ENCODE data around the gene ADGRB3. TPM values are rescaled to one million over a fixed set of nuclear protein-coding genes. Genes with fewer than 3 reads are reported as not detected.

The ADGRB3 gene
- total RNA-seq, 1 experiment from 2014 or later = not detected

- POLR2A ChIA-PET = no interaction called here
- Mint-ChIP-seq H3K36me3 (ENCODE audit: insufficient read depth, unreplicated experiment) (peaks cover 4% of the 10 kb centered on the region), H3K27ac (ENCODE audit: low read depth, unreplicated experiment) (no peak overlapping the region)
These were observed 585.3 kb downstream of the ADGRB3 start for GRCh38 chr6:69220375-69220774.

GRCh38 chr6:69232008-69232407 is 596.9 kb downstream of the ADGRB3 start:
- H3K27ac Mint-ChIP-seq (ENCODE audit: low read depth, unreplicated experiment) = no peak overlapping the region
- H3K4me1 Mint-ChIP-seq (ENCODE audit: insufficient read depth, unreplicated experiment) = no peaks in the 10 kb centered on the region
- H3K4me3 Mint-ChIP-seq (ENCODE audit: unreplicated experiment) = no peak overlapping the region
- ChIA-PET CTCF (interaction anchor here (0.6 kb wide), 1 partner anchor 48 kb away, joined by 3 read pairs; no protein-coding TSS in a partner anchor), POLR2A (no interaction called here)
- peaks cover 27% of the 10 kb centered on the region for H3K27me3 Mint-ChIP-seq (ENCODE audit: insufficient read depth, unreplicated experiment)
- TF ChIP-seq CTCF (IDR thresholded peaks at IDR 0.05; ENCODE audit: unreplicated experiment) = no peak
- no TSS peak for BruUV-seq (replicated peaks)
- intact Hi-C loops (cut with micrococcal nuclease) = no loop called here
- no peak for DNase-seq (ENCODE audit: unreplicated experiment)
- no peaks in the 10 kb centered on the region for H3K36me3 Mint-ChIP-seq (ENCODE audit: insufficient read depth, unreplicated experiment)
- no peaks in the 10 kb centered on the region for H3K9me3 Mint-ChIP-seq (ENCODE audit: unreplicated experiment)

More at GRCh38 chr6:69220375-69220774, 585.3 kb downstream of the ADGRB3 start:
- CTCF ChIA-PET = no interaction called here
- Mint-ChIP-seq H3K4me3 (ENCODE audit: unreplicated experiment) (no peak overlapping the region), H3K4me1 (ENCODE audit: insufficient read depth, unreplicated experiment) (no peaks in the 10 kb centered on the region), H3K27me3 (ENCODE audit: insufficient read depth, unreplicated experiment) (peaks cover 32% of the 10 kb centered on the region), H3K9me3 (ENCODE audit: unreplicated experiment) (no peaks in the 10 kb centered on the region)
- no peak for TF ChIP-seq CTCF (IDR thresholded peaks at IDR 0.05; ENCODE audit: unreplicated experiment)
- BruUV-seq (replicated peaks) = no TSS peak
- intact Hi-C loops (cut with micrococcal nuclease) = no loop called here
- no peak for DNase-seq (ENCODE audit: unreplicated experiment)

GRCh38 chr6:69232496-69232895 is 597.4 kb downstream of the ADGRB3 start:
- no peak for DNase-seq (ENCODE audit: unreplicated experiment)
- Mint-ChIP-seq H3K4me3 (ENCODE audit: unreplicated experiment) (no peak overlapping the region), H3K27me3 (ENCODE audit: insufficient read depth, unreplicated experiment) (peaks cover 27% of the 10 kb centered on the region), H3K36me3 (ENCODE audit: insufficient read depth, unreplicated experiment) (no peaks in the 10 kb centered on the region), H3K4me1 (ENCODE audit: insufficient read depth, unreplicated experiment) (no peaks in the 10 kb centered on the region), H3K9me3 (ENCODE audit: unreplicated experiment) (no peaks in the 10 kb centered on the region), H3K27ac (ENCODE audit: low read depth, unreplicated experiment) (no peak overlapping the region)
- ChIA-PET CTCF (no interaction called here), POLR2A (no interaction called here)
- intact Hi-C loops (cut with micrococcal nuclease) = no loop called here
- TF ChIP-seq CTCF (IDR thresholded peaks at IDR 0.05; ENCODE audit: unreplicated experiment) = no peak
- no TSS peak for BruUV-seq (replicated peaks)

GRCh38 chr6:69232911-69233448 is 597.9 kb downstream of the ADGRB3 start:
- Mint-ChIP-seq H3K4me1 (ENCODE audit: insufficient read depth, unreplicated experiment) (no peaks in the 10 kb centered on the region), H3K9me3 (ENCODE audit: unreplicated experiment) (no peaks in the 10 kb centered on the region), H3K4me3 (ENCODE audit: unreplicated experiment) (no peak overlapping the region), H3K36me3 (ENCODE audit: insufficient read depth, unreplicated experiment) (no peaks in the 10 kb centered on the region), H3K27me3 (ENCODE audit: insufficient read depth, unreplicated experiment) (peaks cover 27% of the 10 kb centered on the region), H3K27ac (ENCODE audit: low read depth, unreplicated experiment) (no peak overlapping the region)
- CTCF ChIA-PET = no interaction called here
- intact Hi-C loops (cut with micrococcal nuclease) = no loop called here
- POLR2A ChIA-PET = no interaction called here
- no TSS peak for BruUV-seq (replicated peaks)
- no peak for TF ChIP-seq CTCF (IDR thresholded peaks at IDR 0.05; ENCODE audit: unreplicated experiment)
- DNase-seq (ENCODE audit: unreplicated experiment) = peak; percentile 62
